ENCODE measurements around the gene LRRC74B.

GRCh38 chr22:20999350-21000206, 46.2 kb upstream of the LRRC74B start:
- TF ChIP-seq CTCF (IDR thresholded peaks at IDR 0.05) (no peak), ZBTB33 (IDR thresholded peaks at IDR 0.05; ENCODE audit: borderline replicate concordance, low read depth) (no peak), TAF1 (IDR thresholded peaks at IDR 0.05; ENCODE audit: borderline replicate concordance, low read depth, low read length) (no peak), YY1 (IDR thresholded peaks at IDR 0.05; ENCODE audit: low read depth) (no peak), USF2 (IDR thresholded peaks at IDR 0.05; ENCODE audit: borderline replicate concordance, low read depth, low read length) (no peak), EP300 (IDR thresholded peaks at IDR 0.05; ENCODE audit: borderline replicate concordance in 1 of 2, low read depth in 1 of 2, low read length in 1 of 2) (no peak), POLR2AphosphoS5 (IDR thresholded peaks at IDR 0.05; ENCODE audit: low read depth, low read length) (peak; percentile 52; the same call in 1 of the 2 replicates), RFX5 (IDR thresholded peaks at IDR 0.05; ENCODE audit: low read length) (no peak), IRF3 (IDR thresholded peaks at IDR 0.05; ENCODE audit: low read depth, low read length) (no peak), MXI1 (IDR thresholded peaks at IDR 0.05; ENCODE audit: low read depth, low read length) (no peak), SMC3 (IDR thresholded peaks at IDR 0.05; ENCODE audit: low read depth, low read length) (no peak)

All from SK-N-SH (cell line).